HG02610 (cell line): Measurements from ENCODE around the gene CCNI2.

ENCODE experiments used
- ATAC-seq: cut with Tn5 transposase; IDR thresholded peaks from one replicate; pipeline ENCODE4 v1.9.1; 2021; ENCODE audit warnings: mild to moderate bottlenecking, moderate library complexity; ENCODE audit not compliant: unreplicated experiment

CCNI2 gene

GRCh38 chr5:132749506-132749905 is 2.3 kb downstream of the CCNI2 start:
- no peak for ATAC-seq

DNA sequence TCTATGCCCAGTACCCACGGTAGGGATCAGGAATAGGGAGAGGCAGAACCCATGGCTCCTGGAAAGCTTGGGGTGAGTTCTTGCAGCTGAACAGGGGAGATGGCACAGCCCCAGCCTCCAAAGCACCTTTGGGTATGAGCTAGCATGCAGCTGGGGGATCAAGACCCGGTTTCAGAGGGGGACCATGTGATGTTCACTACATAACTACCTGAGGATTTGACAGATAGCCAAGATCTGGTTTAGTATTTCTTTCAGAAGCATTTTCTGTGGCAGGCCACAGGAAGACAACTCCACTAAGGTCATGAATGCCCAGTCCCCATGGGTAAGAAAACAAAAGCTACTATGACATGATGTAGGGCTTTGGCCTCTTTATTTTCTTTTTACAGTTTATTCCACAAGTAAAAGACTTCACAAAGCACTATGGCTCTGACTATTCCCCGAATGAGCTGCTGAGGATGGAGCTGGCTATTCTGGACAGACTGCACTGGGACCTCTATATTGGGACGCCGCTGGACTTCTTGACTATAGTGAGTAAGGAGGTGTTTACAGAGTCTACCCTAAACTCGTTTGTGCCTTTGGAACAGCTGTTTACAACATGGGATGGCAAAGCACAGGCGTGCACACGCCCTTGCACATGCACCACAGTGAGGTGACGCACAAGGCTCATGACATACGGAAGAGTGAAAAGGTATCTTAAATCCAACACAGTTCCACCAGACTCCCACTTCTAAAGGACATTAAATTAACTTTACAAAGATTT is 3.4 kb downstream of the CCNI2 start:
- ATAC-seq, result no peak

DNA sequence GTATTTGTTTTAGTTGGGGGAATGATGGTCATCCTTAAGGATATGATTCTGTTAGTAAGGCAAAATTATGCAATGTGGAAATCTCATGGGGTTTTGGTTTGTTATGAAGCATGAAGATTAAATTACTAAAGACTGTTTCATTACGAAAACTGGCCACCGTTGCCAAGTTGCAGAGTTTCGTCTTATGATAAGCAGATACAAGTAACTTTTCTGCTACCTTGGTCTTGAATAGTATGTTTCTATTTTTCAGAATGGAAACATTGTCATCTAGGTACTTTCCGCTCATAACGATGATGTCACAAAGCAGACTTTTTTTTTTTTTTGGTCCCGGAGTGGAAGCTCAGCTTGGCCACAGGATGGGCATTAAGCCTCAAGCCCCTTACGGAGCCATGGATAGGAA is 4.2 kb downstream of the CCNI2 start:
- ATAC-seq, result peak; percentile 38

- ATAC-seq, result no peak
Measured at GRCh38 chr5:132751971-132752580, 4.8 kb downstream of the CCNI2 start.

GRCh38 chr5:132752581-132753125 is 5.4 kb downstream of the CCNI2 start:
- no peak for ATAC-seq

- no peak for ATAC-seq
Measured at GRCh38 chr5:132753135-132753987, 6.1 kb downstream of the CCNI2 start.

DNA sequence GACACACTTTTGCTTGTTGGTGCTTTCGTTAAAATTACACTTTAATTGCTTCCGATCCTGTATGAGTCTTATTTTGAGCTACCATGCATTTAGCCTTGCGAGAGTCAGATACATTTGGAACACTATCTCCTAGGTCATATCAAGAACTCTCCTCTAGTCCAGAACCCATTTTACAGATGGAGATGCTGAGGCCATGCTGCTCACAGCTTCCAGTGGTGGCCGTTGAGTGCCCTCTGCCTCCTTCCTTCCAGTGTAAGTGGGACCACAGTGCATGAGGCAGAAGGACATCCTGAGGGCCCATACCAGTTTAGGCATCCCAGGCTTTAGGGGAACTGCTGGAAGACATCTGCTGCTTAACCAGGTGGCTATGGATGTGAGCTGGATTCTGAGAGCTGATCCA is 6.9 kb downstream of the CCNI2 start:
- ATAC-seq, result no peak

DNA sequence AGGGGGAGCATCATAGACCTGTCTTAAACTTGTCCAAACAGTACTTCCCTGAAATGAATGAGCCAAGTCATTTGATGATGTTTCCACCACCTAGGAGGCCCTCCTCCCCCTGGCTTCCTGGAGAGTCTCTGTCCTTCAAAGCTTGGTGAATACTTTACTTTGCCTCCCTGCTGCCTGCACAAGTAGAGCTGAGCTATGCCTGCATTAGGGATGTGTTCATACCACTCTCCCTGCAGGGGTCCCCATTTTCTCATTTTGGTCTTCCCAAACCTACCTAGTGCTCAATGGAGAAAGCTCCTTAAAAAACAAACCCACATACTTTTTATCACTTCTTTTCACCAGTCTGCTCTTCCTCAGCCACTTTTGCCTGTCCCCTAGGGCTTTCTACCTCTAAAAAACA is 7.7 kb downstream of the CCNI2 start:
- ATAC-seq, result no peak

- ATAC-seq, result no peak
Measured at GRCh38 chr5:132756542-132756941, 9.3 kb downstream of the CCNI2 start.

DNA sequence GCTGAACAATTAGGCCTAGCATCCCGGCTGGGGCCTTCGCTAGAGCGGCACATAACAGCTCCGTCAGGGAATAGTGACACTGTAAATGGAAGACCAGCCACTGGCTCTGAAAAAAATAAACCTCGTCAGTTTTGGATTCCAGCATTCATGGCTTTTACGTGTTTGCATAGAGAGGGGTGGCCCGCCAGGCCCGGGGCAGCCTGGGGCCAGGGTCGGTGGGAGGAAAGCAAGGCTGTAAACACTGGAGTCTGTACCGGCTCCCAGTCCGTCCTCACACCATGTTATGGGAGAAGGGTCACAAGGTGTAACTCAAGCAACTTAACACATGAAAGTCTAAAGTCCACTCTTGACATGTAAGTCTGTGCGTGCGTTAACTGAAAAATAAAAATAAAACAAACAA is 11.2 kb downstream of the CCNI2 start:
- ATAC-seq, result no peak

DNA sequence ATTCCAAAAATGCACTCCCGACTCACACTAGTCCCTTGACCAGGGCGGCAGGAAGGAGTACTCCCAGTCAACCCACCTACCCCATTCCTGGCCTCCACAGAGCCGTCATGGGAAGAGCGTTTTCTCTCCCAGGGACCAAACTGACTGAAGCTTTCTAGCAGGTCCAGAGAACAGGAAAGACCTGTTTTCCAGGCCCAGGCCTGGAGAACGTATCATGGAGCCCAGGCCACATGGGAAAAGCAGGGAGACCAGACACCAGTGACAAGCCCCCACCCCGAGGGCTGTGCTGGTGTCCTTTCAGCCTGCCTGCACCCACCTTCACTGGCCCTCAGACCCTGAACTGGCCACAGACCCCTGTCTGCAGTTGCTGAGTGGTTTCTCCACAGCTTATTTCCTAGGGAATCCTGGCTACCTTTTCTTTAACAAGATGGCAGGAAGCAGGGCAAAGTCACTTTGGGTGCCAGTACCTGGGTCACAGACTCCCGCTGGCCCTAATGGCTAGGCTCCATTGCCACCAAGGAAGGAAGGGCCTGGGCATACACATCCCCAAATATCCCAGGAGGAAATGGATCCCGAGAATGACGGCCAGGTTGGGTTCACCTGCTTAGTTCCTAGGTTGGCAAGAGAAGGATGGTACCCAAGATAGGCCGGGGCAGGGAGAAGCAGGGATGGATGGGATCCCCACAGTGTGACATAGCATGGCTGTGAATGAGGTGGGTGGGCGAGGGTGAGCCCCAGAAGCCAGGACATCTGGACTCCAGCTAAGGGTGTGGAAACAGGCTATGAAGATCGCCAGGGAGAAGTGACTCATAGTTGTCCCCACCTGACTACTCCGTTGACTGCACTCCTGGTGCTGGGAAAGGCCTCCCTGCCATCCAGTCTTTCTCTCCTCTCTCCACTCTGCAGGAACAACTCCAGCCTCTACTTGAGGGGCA is 12.2 kb downstream of the CCNI2 start:
- no peak for ATAC-seq

DNA sequence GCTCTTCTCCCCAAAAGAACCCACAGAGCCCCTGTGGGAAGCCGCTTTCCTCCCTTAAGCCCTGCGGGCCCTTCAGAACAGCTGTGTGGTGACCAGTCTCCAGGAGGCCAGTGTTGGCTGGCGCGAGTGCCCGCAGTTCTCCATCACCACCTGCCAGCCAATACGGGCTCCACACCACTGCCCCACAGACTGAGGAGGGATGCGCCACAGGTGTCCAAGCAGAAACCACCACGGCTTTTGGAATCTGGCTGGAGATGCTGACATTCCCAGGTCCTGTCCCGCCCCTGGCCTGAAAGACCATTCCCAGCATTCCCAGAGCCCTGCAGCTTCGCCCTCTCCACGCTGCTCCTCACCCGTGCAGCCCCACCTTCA is 12.8 kb downstream of the CCNI2 start:
- ATAC-seq, result no peak

- no peak for ATAC-seq
Measured at GRCh38 chr5:132760601-132761317, 13.5 kb downstream of the CCNI2 start.

GRCh38 chr5:132761321-132762240 is 14.4 kb downstream of the CCNI2 start:
- no peak for ATAC-seq

GRCh38 chr5:132762246-132763000 is 15.2 kb downstream of the CCNI2 start:
- ATAC-seq, result no peak

GRCh38 chr5:132763181-132764036 is 16.2 kb downstream of the CCNI2 start:
- ATAC-seq, result no peak

DNA sequence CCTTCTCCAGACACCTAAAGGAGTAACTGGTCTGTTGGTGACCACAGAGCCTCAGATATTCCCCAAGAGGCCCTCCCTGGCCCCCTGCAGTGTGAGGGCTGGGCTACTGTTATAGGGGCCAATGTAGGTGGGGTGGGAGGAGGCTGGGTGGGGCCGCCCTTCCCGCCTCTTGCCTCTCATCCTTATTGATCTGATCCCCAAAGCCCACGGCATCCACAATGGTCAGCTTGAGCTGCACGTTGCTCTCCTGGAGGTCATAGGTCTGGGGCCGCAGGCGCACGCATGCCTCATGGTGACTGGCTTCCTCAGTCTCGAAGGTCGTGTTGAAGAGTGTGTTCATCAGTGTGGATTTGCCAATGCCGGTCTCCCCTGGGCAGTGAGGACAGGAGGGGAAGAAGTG is 16.8 kb downstream of the CCNI2 start:
- no peak for ATAC-seq
